Measurements from ENCODE around the gene CNR1.

Gene CNR1

DNA sequence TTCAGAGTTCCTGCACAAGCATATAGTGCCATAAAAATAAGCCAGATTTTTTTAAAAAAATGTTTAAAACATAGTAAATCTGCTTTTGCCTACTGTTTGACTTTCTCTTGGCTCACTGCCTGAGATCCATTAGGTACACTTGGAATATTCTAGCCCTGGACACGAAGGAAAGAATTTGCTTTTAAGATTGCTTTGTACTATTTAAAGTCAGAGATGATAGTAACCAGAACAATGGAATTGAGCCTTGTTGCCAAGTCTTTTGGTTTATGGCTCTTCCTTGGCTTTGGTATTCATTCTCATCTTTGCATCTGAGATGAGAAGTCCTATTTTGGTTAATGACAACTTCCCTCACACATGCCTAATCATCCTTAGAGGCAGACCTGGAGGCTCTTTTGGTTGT is 32.4 kb downstream of the CNR1 start:
- no peaks in the 10 kb centered on the region for H3K4me1 Mint-ChIP-seq (ENCODE audit: low read depth)
- DNase-seq (ENCODE audit: low spot score) = no peak
- peaks cover 4% of the 10 kb centered on the region for H3K27me3 Mint-ChIP-seq (ENCODE audit: low read depth)
- no peak overlapping the region for H3K4me3 Mint-ChIP-seq
- no peaks in the 10 kb centered on the region for H3K9me3 Mint-ChIP-seq
- H3K27ac Mint-ChIP-seq = no peak overlapping the region
- no peaks in the 10 kb centered on the region for H3K36me3 Mint-ChIP-seq (ENCODE audit: low read depth)

DNA sequence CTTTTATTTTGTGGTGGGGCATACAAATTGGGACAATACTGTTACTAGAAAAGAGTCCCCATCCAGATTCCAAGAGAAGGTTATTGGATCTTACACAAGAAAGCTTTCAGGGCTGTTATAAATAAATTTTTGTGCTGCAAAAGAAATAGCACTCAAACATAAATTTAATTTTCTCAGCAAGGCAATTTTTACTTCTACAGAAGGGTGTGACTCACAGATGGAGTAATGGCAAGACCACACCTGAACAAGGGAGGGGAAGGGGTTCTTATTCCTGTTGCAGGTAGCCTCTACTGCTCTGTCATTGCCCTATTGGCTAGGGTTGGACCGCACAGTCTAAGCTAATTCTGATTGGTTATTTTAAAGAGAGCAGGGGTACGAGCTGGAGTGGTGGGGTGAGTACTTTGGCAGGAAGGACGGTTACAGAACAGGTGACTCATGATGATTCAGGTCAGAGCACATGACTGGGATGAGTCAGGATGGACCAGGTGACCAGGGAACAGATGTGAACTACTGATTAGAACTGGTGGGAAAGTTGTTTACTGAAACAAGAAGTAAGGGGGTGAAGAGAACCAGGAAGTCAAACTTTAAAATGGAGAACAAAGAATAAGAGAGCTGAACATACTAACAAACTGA is 41.1 kb downstream of the CNR1 start:
- Mint-ChIP-seq H3K27ac (no peak overlapping the region), H3K36me3 (ENCODE audit: low read depth) (no peaks in the 10 kb centered on the region), H3K4me3 (no peak overlapping the region)

DNA sequence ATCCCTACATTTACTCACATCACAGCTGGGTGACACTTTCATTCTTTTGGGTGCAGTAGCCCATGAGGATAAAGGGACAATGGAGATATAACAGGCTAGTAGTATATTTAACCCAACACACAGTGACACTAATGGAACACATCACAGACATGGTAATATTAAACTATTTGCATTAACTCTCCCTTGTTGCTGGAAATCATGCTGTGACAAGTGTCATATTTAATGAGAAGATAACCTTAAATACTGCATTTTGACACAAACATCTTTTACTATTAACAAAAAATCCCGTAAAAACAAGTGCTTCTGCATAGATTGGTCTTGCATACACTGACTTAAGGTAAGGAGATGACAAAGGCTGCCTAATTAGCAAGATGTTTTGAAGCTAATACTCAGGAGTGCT is 45.5 kb downstream of the CNR1 start:
- H3K4me1 Mint-ChIP-seq (ENCODE audit: low read depth) = no peaks in the 10 kb centered on the region
- no peaks in the 10 kb centered on the region for H3K36me3 Mint-ChIP-seq (ENCODE audit: low read depth)
- no peaks in the 10 kb centered on the region for H3K27me3 Mint-ChIP-seq (ENCODE audit: low read depth)
- H3K4me3 Mint-ChIP-seq = no peak overlapping the region
- peaks cover 5% of the 10 kb centered on the region for H3K9me3 Mint-ChIP-seq
- DNase-seq (ENCODE audit: low spot score) = no peak
- no peak overlapping the region for H3K27ac Mint-ChIP-seq

More for the DNA sequence above, 41.1 kb downstream of the CNR1 start:
- H3K27me3 Mint-ChIP-seq (ENCODE audit: low read depth) = no peaks in the 10 kb centered on the region
- H3K9me3 Mint-ChIP-seq = peaks cover 5% of the 10 kb centered on the region
- H3K4me1 Mint-ChIP-seq (ENCODE audit: low read depth) = no peaks in the 10 kb centered on the region
- no peak for DNase-seq (ENCODE audit: low spot score)

DNA sequence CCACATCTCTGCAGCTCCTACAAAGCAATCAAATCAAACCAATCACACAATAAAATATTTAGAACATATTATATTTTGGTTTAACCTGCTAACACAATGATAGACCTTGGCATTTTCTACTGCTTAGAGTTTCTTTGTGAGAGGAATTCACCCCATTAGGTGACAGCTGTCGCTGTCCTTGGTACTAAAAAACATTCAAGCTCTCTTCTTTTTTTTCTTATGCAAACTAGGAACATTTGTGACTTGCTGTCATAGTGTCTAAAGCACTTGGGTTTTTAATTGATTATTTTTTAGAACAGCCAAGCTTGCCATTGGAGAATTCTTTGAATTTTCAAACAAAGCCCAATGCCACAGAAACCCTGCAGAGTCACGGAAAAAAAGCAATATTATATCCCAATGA is 46.4 kb downstream of the CNR1 start:
- H3K27me3 Mint-ChIP-seq (ENCODE audit: low read depth) = no peaks in the 10 kb centered on the region
- no peaks in the 10 kb centered on the region for H3K36me3 Mint-ChIP-seq (ENCODE audit: low read depth)
- no peaks in the 10 kb centered on the region for H3K9me3 Mint-ChIP-seq
- no peak for DNase-seq (ENCODE audit: low spot score)
- no peak overlapping the region for H3K4me3 Mint-ChIP-seq
- H3K27ac Mint-ChIP-seq = no peak overlapping the region
- H3K4me1 Mint-ChIP-seq (ENCODE audit: low read depth) = no peaks in the 10 kb centered on the region

DNA sequence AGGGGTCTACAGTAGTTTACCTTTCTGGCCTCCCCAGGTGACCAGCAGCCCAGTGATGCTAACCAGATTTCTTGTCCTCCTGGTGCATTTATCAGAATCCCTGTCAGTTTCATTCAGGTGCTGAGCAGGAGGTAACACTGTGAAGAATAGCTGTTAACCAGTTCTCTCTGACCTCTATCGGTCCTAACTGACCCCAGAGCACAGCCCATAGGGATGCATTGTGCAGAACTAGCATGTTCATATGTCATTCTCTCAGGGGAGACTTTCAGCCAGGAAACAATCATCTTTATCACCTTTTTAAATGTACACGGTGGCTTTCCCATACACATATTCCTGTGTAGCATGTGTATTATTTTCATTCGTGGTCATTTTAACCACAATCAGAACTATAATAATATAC is 49.9 kb downstream of the CNR1 start:
- H3K4me3 Mint-ChIP-seq = no peak overlapping the region
- H3K27ac Mint-ChIP-seq = no peak overlapping the region
- no peaks in the 10 kb centered on the region for H3K36me3 Mint-ChIP-seq (ENCODE audit: low read depth)
- no peaks in the 10 kb centered on the region for H3K4me1 Mint-ChIP-seq (ENCODE audit: low read depth)
- no peaks in the 10 kb centered on the region for H3K27me3 Mint-ChIP-seq (ENCODE audit: low read depth)
- DNase-seq (ENCODE audit: low spot score) = no peak
- H3K9me3 Mint-ChIP-seq = no peaks in the 10 kb centered on the region

DNA sequence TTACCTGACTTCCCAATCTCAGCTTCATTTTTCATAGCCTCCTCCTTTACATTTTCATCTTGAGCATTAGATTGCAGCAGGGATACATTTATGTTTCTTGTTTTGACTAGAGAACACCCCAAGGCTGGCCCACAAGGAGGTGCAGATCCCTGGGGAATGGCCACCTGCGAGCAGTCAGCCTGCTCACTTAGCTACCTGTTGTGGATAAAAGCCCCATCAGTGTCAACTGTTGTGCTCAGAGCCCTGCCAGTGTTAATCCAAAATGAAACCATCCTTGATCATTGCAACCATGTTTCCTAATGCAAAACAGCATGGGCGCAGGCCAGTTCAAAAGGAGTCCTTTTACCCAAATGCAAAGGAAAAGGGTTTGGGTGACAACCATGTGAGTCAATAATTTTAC is 50.8 kb downstream of the CNR1 start:
- H3K4me1 Mint-ChIP-seq (ENCODE audit: low read depth) = no peaks in the 10 kb centered on the region

DNA sequence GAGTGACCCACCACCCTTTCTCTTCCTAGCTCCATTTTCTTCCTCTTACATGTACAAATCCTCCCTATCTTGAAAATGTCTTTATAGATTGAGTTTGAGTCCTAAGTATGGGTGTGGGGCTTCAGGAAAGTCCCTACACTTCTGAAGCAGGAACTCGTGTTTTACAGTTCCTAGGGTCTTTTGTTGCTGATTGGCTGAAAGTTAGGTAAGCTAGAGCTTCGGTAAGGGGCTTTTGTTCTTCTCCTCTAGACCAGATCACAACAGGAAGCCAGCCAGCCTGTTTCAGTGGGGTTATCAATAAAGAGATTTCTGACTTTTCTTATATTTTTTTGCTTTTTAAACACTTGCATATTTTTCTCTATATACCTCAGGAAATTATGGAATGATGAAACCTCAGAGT is 51.3 kb downstream of the CNR1 start:
- Mint-ChIP-seq H3K27ac (no peak overlapping the region), H3K4me1 (ENCODE audit: low read depth) (no peaks in the 10 kb centered on the region), H3K36me3 (ENCODE audit: low read depth) (no peaks in the 10 kb centered on the region), H3K27me3 (ENCODE audit: low read depth) (no peaks in the 10 kb centered on the region), H3K4me3 (no peak overlapping the region), H3K9me3 (no peaks in the 10 kb centered on the region)
- DNase-seq (ENCODE audit: low spot score) = no peak

More for the DNA sequence above, 50.8 kb downstream of the CNR1 start:
- no peaks in the 10 kb centered on the region for H3K9me3 Mint-ChIP-seq
- H3K27ac Mint-ChIP-seq = no peak overlapping the region
- H3K27me3 Mint-ChIP-seq (ENCODE audit: low read depth) = no peaks in the 10 kb centered on the region
- no peaks in the 10 kb centered on the region for H3K36me3 Mint-ChIP-seq (ENCODE audit: low read depth)
- DNase-seq (ENCODE audit: low spot score) = no peak
- H3K4me3 Mint-ChIP-seq = no peak overlapping the region

DNA sequence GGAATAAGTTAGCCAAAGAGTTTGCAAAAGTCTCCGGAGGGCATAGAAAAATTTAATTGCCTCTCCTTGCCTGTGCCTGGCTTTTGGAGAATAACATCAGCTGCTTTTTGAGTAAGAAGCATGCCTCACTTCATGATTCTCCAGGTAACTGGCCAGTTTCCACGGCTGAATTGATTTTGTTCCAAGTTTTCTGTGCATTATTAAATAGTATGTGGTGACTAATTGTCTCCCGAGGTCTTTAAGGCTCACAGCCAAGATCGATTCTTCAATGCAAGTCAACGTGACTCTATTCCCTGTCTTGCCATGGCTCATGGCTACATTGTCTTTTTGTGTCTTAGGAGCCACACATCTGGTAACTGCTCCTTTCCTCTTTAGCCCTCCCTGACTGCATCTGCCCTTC is 54.2 kb downstream of the CNR1 start:
- H3K4me3 Mint-ChIP-seq = no peak overlapping the region
- no peaks in the 10 kb centered on the region for H3K27me3 Mint-ChIP-seq (ENCODE audit: low read depth)
- no peaks in the 10 kb centered on the region for H3K9me3 Mint-ChIP-seq
- H3K27ac Mint-ChIP-seq = no peak overlapping the region
- H3K36me3 Mint-ChIP-seq (ENCODE audit: low read depth) = no peaks in the 10 kb centered on the region
- no peaks in the 10 kb centered on the region for H3K4me1 Mint-ChIP-seq (ENCODE audit: low read depth)
- DNase-seq (ENCODE audit: low spot score) = no peak

DNA sequence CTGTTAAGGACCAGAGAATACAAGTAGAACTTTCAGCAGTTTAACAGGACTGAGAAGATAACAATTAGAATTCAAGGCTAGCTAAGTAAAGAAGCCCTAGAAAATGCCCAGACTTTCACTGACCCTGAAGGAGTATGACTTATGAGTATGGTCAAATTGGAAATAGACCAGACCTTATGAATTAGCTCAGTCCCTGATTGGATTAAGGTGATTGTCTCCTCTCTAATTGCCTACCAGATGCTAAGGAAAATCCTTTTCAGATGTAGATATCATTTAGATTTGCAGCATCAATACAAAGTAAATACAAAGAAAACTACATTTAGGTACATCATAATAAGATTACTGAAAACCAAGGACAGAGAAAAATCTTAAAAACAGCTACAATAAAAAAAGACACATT is 58.9 kb downstream of the CNR1 start:
- no peak for DNase-seq (ENCODE audit: low spot score)
- H3K27me3 Mint-ChIP-seq (ENCODE audit: low read depth) = no peaks in the 10 kb centered on the region
- H3K9me3 Mint-ChIP-seq = no peaks in the 10 kb centered on the region
- no peak overlapping the region for H3K4me3 Mint-ChIP-seq
- no peaks in the 10 kb centered on the region for H3K4me1 Mint-ChIP-seq (ENCODE audit: low read depth)
- no peaks in the 10 kb centered on the region for H3K36me3 Mint-ChIP-seq (ENCODE audit: low read depth)
- H3K27ac Mint-ChIP-seq = no peak overlapping the region

DNA sequence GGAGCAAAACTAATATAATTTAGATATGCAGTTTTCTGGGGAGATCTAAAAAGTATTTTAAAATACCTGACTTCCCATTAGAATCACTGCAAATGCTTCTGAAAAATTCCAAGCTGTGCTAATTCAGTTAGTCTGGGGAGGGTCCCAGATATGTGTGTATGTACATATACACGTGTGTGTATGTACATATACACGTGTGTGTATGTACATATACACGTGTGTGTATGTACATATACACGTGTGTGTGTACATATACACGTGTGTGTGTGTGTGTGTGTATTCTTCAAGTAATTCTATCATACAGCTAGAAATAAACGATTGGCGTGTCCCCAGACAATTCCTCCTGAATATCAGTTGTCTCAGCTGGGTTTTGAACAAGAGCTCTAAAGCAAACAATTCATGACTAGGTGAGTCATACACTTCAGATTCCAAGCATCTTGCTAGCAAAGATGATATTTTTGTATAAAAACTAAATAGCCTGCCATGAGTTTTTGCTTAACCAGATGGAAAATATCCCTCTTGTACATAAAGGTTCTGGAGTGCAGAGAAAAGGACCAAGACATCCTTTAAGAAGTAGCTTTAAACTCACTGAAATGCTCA is 60.3 kb downstream of the CNR1 start:
- Mint-ChIP-seq H3K9me3 (no peaks in the 10 kb centered on the region), H3K4me1 (ENCODE audit: low read depth) (no peaks in the 10 kb centered on the region), H3K36me3 (ENCODE audit: low read depth) (no peaks in the 10 kb centered on the region)

More for the DNA sequence above, 60.3 kb downstream of the CNR1 start:
- no peaks in the 10 kb centered on the region for H3K27me3 Mint-ChIP-seq (ENCODE audit: low read depth)
- H3K4me3 Mint-ChIP-seq = no peak overlapping the region
- no peak overlapping the region for H3K27ac Mint-ChIP-seq
- DNase-seq (ENCODE audit: low spot score) = no peak
